AG04450 (cell line): ENCODE results near the gene ESR1. TPM values are rescaled to one million over a fixed set of nuclear protein-coding genes. Genes with fewer than 3 reads are reported as not detected.

Experiments used
- CTCF ChIA-PET: fragments of 300-600, 350-600 bp; formaldehyde crosslinking; extraction: SDS; loops from one replicate; lab custom pipeline; 2022; ENCODE audit warnings: antibody characterized with exemption, inconsistent platforms; lab: Charles Lee
- POLR2A ChIA-PET: fragments of 350-600 bp; formaldehyde crosslinking; extraction: SDS; loops from one replicate; lab custom pipeline; 2021; ENCODE audit warnings: antibody characterized with exemption, inconsistent platforms; lab: Yijun Ruan, JAX
- DNase-seq: peaks from one replicate; pipeline ENCODE4 v3.0.0-alpha.2; 2011; ENCODE audit warnings: low read depth, low spot score
- H3K27ac ChIP-seq: one replicate; pipeline ENCODE4 v1.5.1; 2012; ENCODE audit warnings: low read depth, low read length, control low read depth
- H3K27me3 ChIP-seq: one replicate; pipeline ENCODE4 v1.6.0; 2012; ENCODE audit warnings: low read length; ENCODE audit not compliant: control insufficient read depth, insufficient read depth
- H3K4me3 ChIP-seq: 2 replicates; pipeline ENCODE4 v1.5.1; 2011; ENCODE audit warnings: mild to moderate bottlenecking, low read depth, low read length, control low read depth
- H3K9me3 ChIP-seq: 2 replicates; pipeline ENCODE4 v1.5.1; 2012; ENCODE audit warnings: low read length; ENCODE audit not compliant: control insufficient read depth, insufficient read depth
- polyA plus RNA-seq: library from polyadenylated mRNA; depleted of rRNA; stranded (reverse); fragments of >200 nt; gene quantifications from 2 replicates; pipeline ENCODE4 v1.2.3, GENCODE V29; 2011
- TF ChIP-seq, protein P1 (sequence below): IDR thresholded peaks from 2 replicates; pipeline ENCODE4 v1.5.1; 2011; ENCODE audit warnings: low read depth, low read length, control low read depth, inconsistent platforms

ESR1 gene
- polyA plus RNA-seq, 1 experiment: 0.02 TPM

DNA sequence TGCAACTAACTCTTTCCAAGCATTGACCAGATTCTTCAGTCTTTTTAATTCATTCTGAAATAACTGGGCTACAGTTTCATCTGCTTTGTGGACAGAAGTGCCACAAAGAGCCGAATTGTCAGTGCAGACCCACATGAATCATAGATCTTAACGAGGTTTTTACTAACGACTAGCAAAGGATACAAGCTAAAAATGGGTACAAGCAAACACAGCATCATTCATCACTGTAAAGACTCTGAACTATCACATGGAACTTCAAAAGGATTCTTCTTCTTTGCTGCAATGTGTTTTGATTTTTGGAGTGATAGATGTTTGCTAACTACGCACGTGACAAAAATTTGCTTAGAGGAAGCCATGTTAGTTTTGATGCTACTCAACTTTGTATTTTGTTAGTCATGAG is 227.1 kb downstream of the ESR1 start:
- Histone ChIP-seq H3K9me3 (no peaks in the 10 kb centered on the region), H3K4me3 (no peak overlapping the region), H3K27ac (no peak overlapping the region), H3K27me3 (no peaks in the 10 kb centered on the region)
- CTCF ChIA-PET: no interaction called here
- TF ChIP-seq, protein P1, sequence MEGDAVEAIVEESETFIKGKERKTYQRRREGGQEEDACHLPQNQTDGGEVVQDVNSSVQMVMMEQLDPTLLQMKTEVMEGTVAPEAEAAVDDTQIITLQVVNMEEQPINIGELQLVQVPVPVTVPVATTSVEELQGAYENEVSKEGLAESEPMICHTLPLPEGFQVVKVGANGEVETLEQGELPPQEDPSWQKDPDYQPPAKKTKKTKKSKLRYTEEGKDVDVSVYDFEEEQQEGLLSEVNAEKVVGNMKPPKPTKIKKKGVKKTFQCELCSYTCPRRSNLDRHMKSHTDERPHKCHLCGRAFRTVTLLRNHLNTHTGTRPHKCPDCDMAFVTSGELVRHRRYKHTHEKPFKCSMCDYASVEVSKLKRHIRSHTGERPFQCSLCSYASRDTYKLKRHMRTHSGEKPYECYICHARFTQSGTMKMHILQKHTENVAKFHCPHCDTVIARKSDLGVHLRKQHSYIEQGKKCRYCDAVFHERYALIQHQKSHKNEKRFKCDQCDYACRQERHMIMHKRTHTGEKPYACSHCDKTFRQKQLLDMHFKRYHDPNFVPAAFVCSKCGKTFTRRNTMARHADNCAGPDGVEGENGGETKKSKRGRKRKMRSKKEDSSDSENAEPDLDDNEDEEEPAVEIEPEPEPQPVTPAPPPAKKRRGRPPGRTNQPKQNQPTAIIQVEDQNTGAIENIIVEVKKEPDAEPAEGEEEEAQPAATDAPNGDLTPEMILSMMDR: no peak
- POLR2A ChIA-PET: no interaction called here
- DNase-seq: no peak

DNA sequence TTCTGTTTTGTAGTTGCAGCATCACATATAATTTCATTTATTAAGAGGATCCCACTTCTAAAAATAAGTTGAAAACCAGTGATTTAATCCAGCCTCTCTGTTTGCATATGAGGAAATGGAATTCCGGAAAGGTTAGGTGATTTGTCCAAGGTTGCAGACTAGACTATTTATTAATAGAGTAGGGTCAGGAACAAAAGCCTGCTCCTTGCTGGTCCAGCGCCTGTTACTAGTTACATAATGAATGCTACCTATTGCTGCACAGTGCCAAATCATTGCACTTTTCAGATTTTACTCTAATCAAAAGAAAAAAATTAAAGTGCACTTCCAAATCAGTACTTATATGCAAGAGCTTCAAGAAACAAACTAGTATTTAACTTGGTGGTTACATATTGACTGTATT is 238.6 kb downstream of the ESR1 start:
- ChIA-PET CTCF (no interaction called here), POLR2A (no interaction called here)
- H3K27me3 ChIP-seq: no peaks in the 10 kb centered on the region

DNA sequence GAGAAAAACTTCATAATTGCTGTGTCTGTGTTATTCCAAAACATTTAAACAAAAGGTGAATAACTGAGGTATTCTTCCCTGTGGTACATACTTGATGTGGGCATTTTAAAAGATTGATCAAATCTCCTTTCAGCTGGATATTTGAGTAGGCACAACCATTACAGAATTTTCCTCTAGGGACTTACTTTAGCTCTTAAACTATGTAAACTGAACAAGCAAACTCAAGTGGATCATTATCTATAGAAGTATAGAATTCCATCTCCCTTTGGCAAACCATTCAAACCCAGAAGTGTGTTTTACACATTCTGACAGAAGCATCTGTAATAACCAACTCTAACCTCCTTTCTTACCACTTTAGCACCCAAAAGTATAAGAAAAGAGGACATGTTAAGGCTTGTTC is 241.4 kb downstream of the ESR1 start:
- Histone ChIP-seq H3K27me3 (no peaks in the 10 kb centered on the region), H3K4me3 (no peak overlapping the region), H3K27ac (no peak overlapping the region), H3K9me3 (no peaks in the 10 kb centered on the region)
- TF ChIP-seq, protein P1: no peak
- ChIA-PET CTCF (no interaction called here), POLR2A (no interaction called here)
- no peak for DNase-seq

More for the DNA sequence above, 238.6 kb downstream of the ESR1 start:
- Histone ChIP-seq H3K27ac (no peak overlapping the region), H3K4me3 (no peak overlapping the region), H3K9me3 (no peaks in the 10 kb centered on the region)
- TF ChIP-seq, protein P1: no peak
- DNase-seq: no peak

DNA sequence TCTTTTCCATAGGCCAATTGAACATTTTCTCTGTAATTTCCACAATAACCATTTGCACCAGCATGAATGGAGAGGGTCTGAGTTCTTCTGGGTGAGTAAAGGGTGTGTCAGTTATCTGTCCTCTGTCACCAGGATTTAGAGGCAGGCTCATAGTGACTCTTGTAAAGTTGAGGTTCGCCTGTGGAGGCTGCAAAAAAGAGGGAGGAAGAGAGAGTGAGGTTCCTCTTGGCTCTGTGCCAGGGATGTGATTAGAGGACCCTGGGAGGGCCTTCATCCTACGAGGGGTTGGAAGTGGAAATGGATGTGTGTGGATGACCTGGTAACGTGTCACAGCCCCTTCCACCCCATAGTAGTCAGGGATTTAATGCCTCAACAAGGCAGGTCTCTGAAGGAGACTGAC is 242.0 kb downstream of the ESR1 start:
- H3K9me3 ChIP-seq: no peaks in the 10 kb centered on the region
- H3K4me3 ChIP-seq: no peak overlapping the region
- POLR2A ChIA-PET: no interaction called here
- no peak overlapping the region for H3K27ac ChIP-seq
- TF ChIP-seq, protein P1: no peak
- no peak for DNase-seq
- no peaks in the 10 kb centered on the region for H3K27me3 ChIP-seq
- CTCF ChIA-PET: no interaction called here

DNA sequence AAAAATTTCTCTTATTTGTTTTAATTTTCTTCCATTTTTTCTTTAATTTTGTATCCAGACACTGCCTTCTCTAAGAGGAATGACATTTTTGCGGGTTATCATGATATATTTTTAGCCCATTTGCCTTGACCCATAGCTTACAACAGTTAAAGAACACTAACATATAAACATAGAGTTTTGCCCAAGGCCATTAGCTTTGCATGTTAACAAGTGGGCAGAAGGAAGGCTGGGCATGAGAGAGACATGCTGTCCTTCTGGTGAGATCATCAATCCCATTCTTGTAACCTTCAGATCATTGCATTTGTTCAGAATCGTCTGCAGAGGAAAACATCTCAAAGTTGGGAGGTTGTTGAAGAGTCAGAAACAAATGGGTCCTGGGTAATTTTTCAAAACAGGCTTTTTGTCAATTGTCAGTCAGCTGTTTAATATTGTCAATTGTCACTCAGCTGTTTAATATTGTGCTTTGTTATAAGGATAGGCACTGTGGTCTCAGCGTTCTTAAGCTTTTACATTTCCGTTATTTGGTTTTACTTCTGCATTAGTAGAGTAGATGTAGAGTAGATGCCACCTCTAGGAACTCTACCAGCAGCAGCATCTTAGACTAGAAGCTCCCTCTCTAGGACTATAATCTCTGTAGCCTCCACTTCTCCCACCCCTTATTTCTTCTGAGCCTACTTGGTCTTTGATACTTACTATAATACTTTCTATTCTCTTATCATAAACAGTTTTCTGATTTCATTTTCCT is 243.1 kb downstream of the ESR1 start:
- POLR2A ChIA-PET: no interaction called here
- DNase-seq: no peak
- CTCF ChIA-PET: no interaction called here

More for the DNA sequence above, 243.1 kb downstream of the ESR1 start:
- no peaks in the 10 kb centered on the region for H3K27me3 ChIP-seq
- H3K9me3 ChIP-seq: no peaks in the 10 kb centered on the region
- TF ChIP-seq, protein P1: no peak
- no peak overlapping the region for H3K4me3 ChIP-seq
- H3K27ac ChIP-seq: no peak overlapping the region
